ENCODE data around the gene TNFRSF12A.

GRCh38 chr16:2975161-2975795 is 44.9 kb upstream of the TNFRSF12A start:
- TF ChIP-seq CTCF (IDR thresholded peaks at IDR 0.05) (no peak), POLR2A (IDR thresholded peaks at IDR 0.05) (no peak)
